Measurements from ENCODE around the gene PSMC3. TPM values are rescaled to one million over a fixed set of nuclear protein-coding genes. Genes with fewer than 3 reads are reported as not detected.

The PSMC3 gene
- total RNA-seq, 2 experiments from 2014 or later = 153 to 162 TPM

DNA sequence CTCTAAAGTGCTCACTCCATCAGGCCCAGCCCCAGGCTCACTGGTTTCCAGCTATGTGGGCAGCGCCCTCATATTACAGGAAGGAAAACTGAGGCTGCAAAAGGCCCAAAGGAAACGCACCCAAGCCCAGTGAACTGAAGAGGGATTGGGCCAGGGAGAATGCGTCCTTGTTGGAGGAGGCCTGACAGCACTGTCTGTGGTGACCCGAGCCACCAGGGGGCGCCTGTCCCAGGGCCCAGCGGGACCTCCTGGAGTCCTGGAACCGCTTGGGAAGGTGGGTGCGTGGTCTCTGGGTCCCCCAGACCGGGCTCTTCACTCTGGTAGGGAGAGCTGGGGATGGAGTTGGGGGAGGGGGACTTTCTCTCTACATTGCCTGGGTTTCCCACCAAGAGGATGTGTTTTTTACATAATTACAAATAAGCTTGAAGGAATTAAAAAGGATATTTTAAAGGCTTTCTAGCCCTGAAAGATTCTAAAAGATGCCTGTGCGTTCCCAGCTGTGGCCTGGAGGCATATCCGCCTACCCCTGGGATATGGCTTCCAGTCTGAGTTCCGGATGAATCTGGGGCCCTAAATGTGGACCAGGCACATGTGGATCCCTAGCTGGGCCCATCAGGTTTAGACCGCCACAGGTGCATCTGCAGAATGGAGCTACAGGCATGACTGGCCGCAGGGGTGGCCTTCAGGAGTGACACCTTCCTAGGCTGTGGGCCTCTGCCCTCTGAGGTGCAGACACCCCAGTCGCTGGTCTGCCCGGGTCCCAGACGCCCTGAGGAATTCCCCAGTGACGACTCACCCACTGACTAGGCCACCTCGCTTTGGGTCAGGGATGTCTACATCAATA lies 52.1 kb downstream of the PSMC3 start:
- no peaks in the 10 kb centered on the region for H3K27me3 Mint-ChIP-seq
- no peaks in the 10 kb centered on the region for H3K9me3 Mint-ChIP-seq
- no peaks in the 10 kb centered on the region for H3K36me3 Mint-ChIP-seq (ENCODE audit: low read depth)
- POLR2A ChIA-PET = interaction anchor here (0.6 kb wide), 1 partner anchor 19 kb away, joined by 3 read pairs; no protein-coding TSS in a partner anchor
- DNase-seq = peak; percentile 86
- CTCF ChIA-PET = interaction anchor here (0.7 to 3.5 kb wide), 25 partner anchors 9 to 187 kb away, joined by 3 to 29 read pairs (median 4); no protein-coding TSS in a partner anchor
- peaks cover 13% of the 10 kb centered on the region for H3K4me1 Mint-ChIP-seq
- no peak overlapping the region for H3K27ac Mint-ChIP-seq
- no peak overlapping the region for H3K4me3 Mint-ChIP-seq

DNA sequence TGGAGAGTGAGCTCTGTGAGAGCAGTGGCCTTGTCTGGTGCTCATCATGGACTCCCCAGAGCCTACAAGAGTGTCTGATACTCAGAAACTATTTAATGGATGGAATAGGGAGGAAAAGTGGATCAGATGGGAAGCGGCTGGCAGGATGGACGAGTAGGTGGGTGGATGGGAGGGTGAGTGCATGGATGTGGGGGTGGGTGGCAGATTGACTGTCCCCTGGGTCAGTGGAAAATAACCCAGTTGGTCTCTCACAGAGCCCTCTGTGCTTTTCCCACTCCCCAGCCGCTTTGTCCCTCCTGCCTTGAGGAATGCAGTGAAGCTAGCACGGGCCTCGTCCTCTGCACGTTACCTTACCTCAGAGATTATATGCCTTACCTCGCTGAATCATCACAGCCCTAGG lies 53.8 kb downstream of the PSMC3 start:
- Mint-ChIP-seq H3K36me3 (ENCODE audit: low read depth) (no peaks in the 10 kb centered on the region), H3K9me3 (no peaks in the 10 kb centered on the region), H3K27ac (no peak overlapping the region), H3K4me1 (peaks cover 11% of the 10 kb centered on the region), H3K4me3 (no peak overlapping the region), H3K27me3 (no peaks in the 10 kb centered on the region)
- CTCF ChIA-PET = interaction anchor here (0.7 to 3.5 kb wide), 4 partner anchors 10 to 40 kb away, joined by 3 to 29 read pairs (median 12); no protein-coding TSS in a partner anchor
- no peak for DNase-seq
- POLR2A ChIA-PET = no interaction called here

DNA sequence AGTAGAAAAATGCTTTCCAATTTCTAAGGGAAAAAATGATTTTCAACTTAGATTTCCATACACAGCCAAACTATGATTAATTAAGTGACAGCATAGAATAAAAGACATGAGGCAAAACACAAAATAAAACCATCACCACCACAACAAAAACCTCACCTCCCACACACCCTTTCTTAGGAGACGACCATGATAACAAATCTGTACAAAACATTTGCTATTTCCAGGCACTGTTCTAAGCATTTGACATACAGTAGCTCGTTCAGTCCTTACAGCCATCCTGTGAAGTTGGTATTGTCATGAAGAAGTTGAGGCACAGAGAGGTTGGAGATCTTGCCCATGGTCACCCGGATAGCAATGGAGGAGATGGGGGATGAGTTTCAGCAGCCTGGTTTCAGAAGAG lies 56.6 kb downstream of the PSMC3 start:
- ChIA-PET POLR2A (no interaction called here), CTCF (interaction anchor here (0.6 to 1.6 kb wide), 5 partner anchors 10 to 125 kb away, joined by 3 to 7 read pairs (median 4); no protein-coding TSS in a partner anchor)
- Mint-ChIP-seq H3K4me3 (no peak overlapping the region), H3K27ac (no peak overlapping the region), H3K4me1 (peaks cover 11% of the 10 kb centered on the region), H3K36me3 (ENCODE audit: low read depth) (no peaks in the 10 kb centered on the region), H3K27me3 (peaks cover 3% of the 10 kb centered on the region), H3K9me3 (no peaks in the 10 kb centered on the region)
- no peak for DNase-seq

Small RNAs within 50 kb of the gene (microRNA-seq; reads per million reads assigned to microRNA genes)
- not detected for gene MIR4487 (ENCODE audit: borderline microRNAs expressed, borderline replicate concordance)

Other genes starting within 250 kb of the PSMC3 start
- gene ARFGAP2, start 249.6 kb downstream of the PSMC3 start, total RNA-seq = 100 to 1,000 TPM in 1 of 2 experiments, 10 to 100 TPM in 1; 88.1 to 103 TPM
- 1 to 10 TPM; 1.8 to 2.2 TPM for gene PACSIN3, start 240.0 kb downstream of the PSMC3 start, total RNA-seq
- gene DDB2, start 211.5 kb downstream of the PSMC3 start, total RNA-seq = 100 to 1,000 TPM; 156 to 166 TPM
- 10 to 100 TPM; 28.0 to 31.7 TPM for gene ACP2, start 177.6 kb downstream of the PSMC3 start, total RNA-seq
- 10 to 100 TPM in 1 of 2 experiments, 1 to 10 TPM in 1; 8.4 to 10.0 TPM for gene NR1H3, start 168.4 kb downstream of the PSMC3 start, total RNA-seq
- 10 to 100 TPM; 93.3 to 95.1 TPM for gene MADD, start 156.3 kb downstream of the PSMC3 start, total RNA-seq
- gene MYBPC3, start 73.7 kb downstream of the PSMC3 start, total RNA-seq = not detected
- gene SPI1, start 47.9 kb downstream of the PSMC3 start, total RNA-seq = not detected
- 10 to 100 TPM; 22.4 to 28.1 TPM for gene SLC39A13, start 17.8 kb downstream of the PSMC3 start, total RNA-seq
- gene RAPSN, start 22.7 kb upstream of the PSMC3 start, total RNA-seq = under 1 TPM; 0.48 to 0.50 TPM
- gene CELF1, start 126.7 kb upstream of the PSMC3 start, total RNA-seq = 100 to 1,000 TPM; 102 to 105 TPM
- 10 to 100 TPM; 34.2 to 40.5 TPM for gene PTPMT1, start 139.2 kb upstream of the PSMC3 start, total RNA-seq
- gene KBTBD4, start 152.5 kb upstream of the PSMC3 start, total RNA-seq = 10 to 100 TPM; 17.2 to 20.3 TPM
- gene NDUFS3, start 152.6 kb upstream of the PSMC3 start, total RNA-seq = 100 to 1,000 TPM; 105 to 110 TPM
- gene FAM180B, start 160.2 kb upstream of the PSMC3 start, total RNA-seq = under 1 TPM in 1 of 2 experiments, not detected in 1; 0.25 TPM
- under 1 TPM in 1 of 2 experiments, not detected in 1; 0.22 TPM for gene C1QTNF4, start 168.0 kb upstream of the PSMC3 start, total RNA-seq
- 10 to 100 TPM; 76.6 to 89.4 TPM for gene MTCH2, start 216.1 kb upstream of the PSMC3 start, total RNA-seq

Measured in activated CD4-positive, alpha-beta T cell treated with anti-CD3 and anti-CD28 coated beads, Interleukin-2, amount 10 ng/mL, durations not matched to agents 7 days and 5 days (primary cell).